ENCODE data around the gene RASA4. TPM values are rescaled to one million over a fixed set of nuclear protein-coding genes. Genes with fewer than 3 reads are reported as not detected.
"Not testable (repeated sequence)": the region's sequence is repeated elsewhere in the genome, so short reads cannot be mapped to it uniquely, and the experiment has no call there.

RASA4 gene
- total and polyA plus RNA-seq, 2 of the 4 experiments (the other 2 are of a cell fraction) = 3.8 to 18.6 TPM

DNA sequence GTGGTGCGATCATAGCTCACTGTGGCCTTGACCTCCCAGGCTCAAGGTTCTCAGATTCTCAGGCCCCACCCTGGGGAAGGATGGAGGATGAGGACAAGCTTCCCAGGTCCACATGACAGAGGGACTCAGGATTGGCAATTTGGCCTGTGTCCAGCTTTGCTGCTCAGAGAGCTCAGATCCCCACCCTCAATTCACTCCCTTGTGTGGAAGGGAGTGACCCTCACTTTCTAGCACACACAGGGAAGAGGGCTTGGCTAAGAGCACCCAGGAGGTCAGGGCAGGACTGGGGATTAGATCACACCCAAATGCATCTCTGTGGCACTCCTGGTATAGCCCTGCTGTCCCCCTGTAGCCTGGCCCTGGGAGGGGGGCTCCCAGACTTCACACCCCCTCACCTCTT, 26.8 kb upstream of the RASA4 start:
- H2BK5ac ChIP-seq (ENCODE audit: low read depth, low read length, poor library complexity, severe bottlenecking); H2AK9ac ChIP-seq (replicated peaks; ENCODE audit: low read depth, low read length, poor library complexity); H3K14ac ChIP-seq (replicated peaks; ENCODE audit: low read depth, low read length); H3K4me2 ChIP-seq (ENCODE audit: low read depth, low read length); H2BK20ac ChIP-seq (ENCODE audit: low read depth, low read length); H3K27ac ChIP-seq (ENCODE audit: insufficient read depth, low read length); H4K20me1 ChIP-seq (ENCODE audit: insufficient read depth, low read length); ATAC-seq (ENCODE audit: low read depth); H3K27me3 ChIP-seq (ENCODE audit: control insufficient read depth, insufficient read depth, low read length); intact Hi-C loops (cut with micrococcal nuclease); H2BK120ac ChIP-seq (ENCODE audit: low read depth, low read length); H2AK5ac ChIP-seq (ENCODE audit: low read depth, low read length); H3K36me3 ChIP-seq (ENCODE audit: control insufficient read depth, insufficient read depth, low read length); H3K9ac ChIP-seq (ENCODE audit: low read depth, low read length); H4K5ac ChIP-seq (ENCODE audit: low read depth, low read length); H3K4me3 ChIP-seq (ENCODE audit: insufficient read depth, low read depth, low read length); in situ Hi-C loops (cut with MboI; ENCODE audit: low sequenced_read_pairs); H4K91ac ChIP-seq (ENCODE audit: insufficient read depth, low read depth, low read length); POLR2A ChIA-PET (ENCODE audit: unreplicated experiment); H4K8ac ChIP-seq (ENCODE audit: low read depth in 2 of 2, low read length in 2 of 2); BruUV-seq (replicated peaks); dilution Hi-C loops (cut with HindIII; ENCODE audit: low sequenced_read_pairs, unreplicated experiment); H3K9me3 ChIP-seq (ENCODE audit: control insufficient read depth, insufficient read depth, low read length); H3K4me1 ChIP-seq (ENCODE audit: control insufficient read depth, insufficient read depth, low read length); H2AFZ ChIP-seq (replicated peaks; ENCODE audit: low read length, poor library complexity); H3K23ac ChIP-seq (ENCODE audit: low read depth, low read length); CTCF ChIA-PET; DNase-seq; H3K4ac ChIP-seq (ENCODE audit: low read depth, low read length); H3K9me1 ChIP-seq (ENCODE audit: insufficient read depth, low read length); H3K56ac ChIP-seq (ENCODE audit: extremely low read depth, insufficient read depth, low read length); H3K79me1 ChIP-seq (ENCODE audit: low read depth in 1 of 2, low read length in 2 of 2); H2BK15ac ChIP-seq (ENCODE audit: low read depth, low read length); H3K18ac ChIP-seq (ENCODE audit: low read depth, low read length): not testable (repeated sequence)
- no CpG with 5 or more reads among the region's 1 CpG for WGBS, 2 experiments (ENCODE audit: extremely low coverage in 2 of 2, insufficient read length in 1 of 2)

DNA sequence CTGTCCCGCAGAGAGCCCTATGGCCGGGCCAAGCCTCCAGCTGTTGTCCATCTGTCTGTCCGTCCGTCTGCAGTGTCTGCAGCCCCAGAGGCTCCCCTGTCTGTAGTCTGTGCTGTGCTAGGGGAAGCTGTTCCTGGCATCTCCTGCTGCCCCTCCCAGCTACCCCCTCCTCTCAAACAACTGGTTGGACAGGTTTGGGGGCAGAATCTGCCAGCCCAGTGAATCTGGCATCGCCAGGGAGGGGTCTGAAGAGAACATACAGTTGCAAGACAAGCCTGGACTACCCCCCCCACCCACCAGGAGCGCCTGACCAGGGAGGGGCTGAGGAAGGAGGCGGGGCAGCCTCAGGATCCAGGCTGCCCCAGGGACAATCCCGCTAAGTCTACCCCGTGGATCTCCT, 26.1 kb upstream of the RASA4 start, which contains the start of gene UPK3BL1:
Gene UPK3BL1 (minus strand): TSS at position 101 of the 400 bp plus-strand sequence. CDS start 50 bp downstream, at position 51.
- POLR2A ChIA-PET (ENCODE audit: unreplicated experiment); in situ Hi-C loops (cut with MboI; ENCODE audit: low sequenced_read_pairs); H3K4me2 ChIP-seq (ENCODE audit: low read depth, low read length); H2BK20ac ChIP-seq (ENCODE audit: low read depth, low read length); CTCF ChIA-PET; H3K4me3 ChIP-seq (ENCODE audit: insufficient read depth, low read depth, low read length); ATAC-seq (ENCODE audit: low read depth); intact Hi-C loops (cut with micrococcal nuclease); H3K4me1 ChIP-seq (ENCODE audit: control insufficient read depth, insufficient read depth, low read length); H3K56ac ChIP-seq (ENCODE audit: extremely low read depth, insufficient read depth, low read length); H3K9me3 ChIP-seq (ENCODE audit: control insufficient read depth, insufficient read depth, low read length); H2AK9ac ChIP-seq (replicated peaks; ENCODE audit: low read depth, low read length, poor library complexity); H4K20me1 ChIP-seq (ENCODE audit: insufficient read depth, low read length); H2AK5ac ChIP-seq (ENCODE audit: low read depth, low read length); H3K36me3 ChIP-seq (ENCODE audit: control insufficient read depth, insufficient read depth, low read length); BruUV-seq (replicated peaks); H4K91ac ChIP-seq (ENCODE audit: insufficient read depth, low read depth, low read length); H2BK120ac ChIP-seq (ENCODE audit: low read depth, low read length); H3K27ac ChIP-seq (ENCODE audit: insufficient read depth, low read length); H4K8ac ChIP-seq (ENCODE audit: low read depth in 2 of 2, low read length in 2 of 2); H3K27me3 ChIP-seq (ENCODE audit: control insufficient read depth, insufficient read depth, low read length); H2BK15ac ChIP-seq (ENCODE audit: low read depth, low read length); H3K18ac ChIP-seq (ENCODE audit: low read depth, low read length); dilution Hi-C loops (cut with HindIII; ENCODE audit: low sequenced_read_pairs, unreplicated experiment); DNase-seq; H2BK5ac ChIP-seq (ENCODE audit: low read depth, low read length, poor library complexity, severe bottlenecking); H3K9me1 ChIP-seq (ENCODE audit: insufficient read depth, low read length); H3K9ac ChIP-seq (ENCODE audit: low read depth, low read length); H2AFZ ChIP-seq (replicated peaks; ENCODE audit: low read length, poor library complexity); H3K4ac ChIP-seq (ENCODE audit: low read depth, low read length); H3K79me1 ChIP-seq (ENCODE audit: low read depth in 1 of 2, low read length in 2 of 2); H3K14ac ChIP-seq (replicated peaks; ENCODE audit: low read depth, low read length); H3K23ac ChIP-seq (ENCODE audit: low read depth, low read length); H4K5ac ChIP-seq (ENCODE audit: low read depth, low read length): not testable (repeated sequence)
- WGBS, 2 experiments (ENCODE audit: extremely low coverage in 2 of 2, insufficient read length in 1 of 2) = no CpG with 5 or more reads among the region's 9 CpGs
